Loucy (cell line): ENCODE measurements around the gene LMBRD2.

ENCODE experiments used
- H2AFZ ChIP-seq: fragments of 200-600 bp; sonication (generic); 2 replicates; pipeline ENCODE4 v1.6.0; 2016; ENCODE audit warnings: antibody characterized with exemption, mild to moderate bottlenecking, low read length, moderate library complexity
- H3F3A ChIP-seq: fragments of 200-600 bp; 2 replicates; pipeline ENCODE4 v1.6.0; 2016; ENCODE audit warnings: antibody characterized with exemption, low read depth, mild to moderate bottlenecking
- H3K27me3 ChIP-seq: fragments of 200-600 bp; sonication (generic); 2 replicates; pipeline ENCODE4 v1.6.1; 2014; ENCODE audit warnings: low read length, mild to moderate bottlenecking; ENCODE audit not compliant: insufficient read depth, poor library complexity, severe bottlenecking
- H3K36me3 ChIP-seq: fragments of 200-600 bp; sonication (generic); 2 replicates; pipeline ENCODE4 v1.6.1; 2016; ENCODE audit warnings: low read length; ENCODE audit not compliant: insufficient read depth
- H3K4me1 ChIP-seq: fragments of 200-600 bp; sonication (generic); 2 replicates; pipeline ENCODE4 v1.5.1; 2014; ENCODE audit warnings: low read length, mild to moderate bottlenecking; ENCODE audit not compliant: insufficient read depth, poor library complexity, severe bottlenecking
- H3K4me2 ChIP-seq: fragments of 200-600 bp; sonication (generic); 2 replicates; pipeline ENCODE4 v1.6.0; 2014; ENCODE audit warnings: antibody characterized with exemption, low read length, low read depth, mild to moderate bottlenecking; ENCODE audit not compliant: poor library complexity, severe bottlenecking
- H3K4me3 ChIP-seq: fragments of 200-600 bp; sonication (generic); 2 replicates; pipeline ENCODE4 v1.5.1; 2014; ENCODE audit warnings: low read length, mild to moderate bottlenecking, mixed read lengths; ENCODE audit not compliant: poor library complexity, severe bottlenecking
- H3K79me2 ChIP-seq: fragments of 200-600 bp; sonication (generic); 2 replicates; pipeline ENCODE4 v1.6.1; 2014; ENCODE audit warnings: low read length; ENCODE audit not compliant: insufficient read depth
- H3K9ac ChIP-seq: fragments of 200-600 bp; sonication (generic); 2 replicates; pipeline ENCODE4 v1.6.0; 2014; ENCODE audit warnings: mild to moderate bottlenecking, low read depth, low read length, moderate library complexity; ENCODE audit not compliant: poor library complexity, severe bottlenecking
- H3K9me2 ChIP-seq: fragments of 200-600 bp; sonication (generic); replicated peaks from 2 replicates; pipeline ENCODE4 v1.6.1; 2016; ENCODE audit warnings: low read depth, low read length, mixed read lengths
- H3K9me3 ChIP-seq: fragments of 200-600 bp; sonication (generic); 2 replicates; pipeline ENCODE4 v1.6.1; 2014; ENCODE audit warnings: mild to moderate bottlenecking, antibody characterized with exemption, low read length, low read depth; ENCODE audit not compliant: insufficient read depth
- H4K20me1 ChIP-seq: fragments of 200-600 bp; sonication (generic); 2 replicates; pipeline ENCODE4 v1.6.0; 2014; ENCODE audit warnings: antibody characterized with exemption, low read length, mild to moderate bottlenecking; ENCODE audit not compliant: insufficient read depth, poor library complexity, severe bottlenecking
- EZH2phosphoT487 ChIP-seq: fragments of 200-600 bp; IDR thresholded peaks from 2 replicates; pipeline ENCODE4 v1.6.1; 2018; ENCODE audit warnings: antibody characterized with exemption, mild to moderate bottlenecking, moderate library complexity, borderline replicate concordance
- TF ChIP-seq, protein P1 (sequence below): fragments of 200-600 bp; sonication (generic); conservative IDR thresholded peaks from 2 replicates; pipeline ENCODE4 v1.5.1; 2014; ENCODE audit warnings: mild to moderate bottlenecking, antibody characterized with exemption, low read length

LMBRD2 gene

DNA sequence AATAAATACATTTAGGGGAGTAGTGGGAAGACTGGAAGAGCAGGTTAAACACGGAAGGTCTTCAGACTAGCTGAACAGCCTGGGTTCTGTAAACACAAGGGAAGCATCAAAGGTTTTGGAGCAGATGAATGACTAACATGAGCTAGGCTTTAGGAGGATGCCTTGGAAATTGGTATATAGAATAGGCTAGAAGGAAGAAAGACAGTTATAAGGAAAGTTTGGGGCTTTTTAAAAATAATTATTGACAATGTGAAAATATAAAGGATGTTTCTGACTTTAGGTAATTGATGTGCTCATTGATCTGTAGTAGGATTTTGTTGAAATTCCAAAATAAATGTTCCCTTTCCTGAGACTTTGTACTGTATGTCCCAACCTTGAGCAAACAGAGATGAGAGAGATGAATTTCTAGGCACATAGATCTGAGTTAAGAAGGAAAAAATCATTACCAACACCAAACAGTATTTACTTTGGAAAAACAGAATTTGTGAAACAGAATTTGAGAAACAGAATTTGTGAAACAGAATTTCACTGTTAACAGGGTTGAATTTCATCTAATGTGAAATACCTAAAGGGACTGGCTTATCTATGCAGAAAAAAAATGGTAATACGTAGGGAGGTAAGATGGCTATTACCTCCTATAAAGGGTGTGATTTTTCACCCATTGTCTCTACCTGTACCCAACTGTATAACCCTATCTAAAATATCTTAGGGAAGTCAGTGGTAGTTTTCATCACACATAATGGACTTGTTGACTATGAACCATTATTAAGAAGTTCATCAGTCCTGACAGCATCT is 29.1 kb upstream of the LMBRD2 start:
- Histone ChIP-seq H3K79me2 (no peaks in the 10 kb centered on the region), H3K4me1 (no peaks in the 10 kb centered on the region), H2AFZ (no peak overlapping the region), H4K20me1 (no peaks in the 10 kb centered on the region), H3K4me3 (no peak overlapping the region), H3K9me2 (no peaks in the 10 kb centered on the region), H3K9ac (no peak overlapping the region), H3K4me2 (no peak overlapping the region), H3K27me3 (no peaks in the 10 kb centered on the region), H3K36me3 (peaks cover 74% of the 10 kb centered on the region), H3K9me3 (no peaks in the 10 kb centered on the region), H3F3A (no peaks in the 10 kb centered on the region)
- TF ChIP-seq EZH2phosphoT487: no peak
- TF ChIP-seq, protein P1, sequence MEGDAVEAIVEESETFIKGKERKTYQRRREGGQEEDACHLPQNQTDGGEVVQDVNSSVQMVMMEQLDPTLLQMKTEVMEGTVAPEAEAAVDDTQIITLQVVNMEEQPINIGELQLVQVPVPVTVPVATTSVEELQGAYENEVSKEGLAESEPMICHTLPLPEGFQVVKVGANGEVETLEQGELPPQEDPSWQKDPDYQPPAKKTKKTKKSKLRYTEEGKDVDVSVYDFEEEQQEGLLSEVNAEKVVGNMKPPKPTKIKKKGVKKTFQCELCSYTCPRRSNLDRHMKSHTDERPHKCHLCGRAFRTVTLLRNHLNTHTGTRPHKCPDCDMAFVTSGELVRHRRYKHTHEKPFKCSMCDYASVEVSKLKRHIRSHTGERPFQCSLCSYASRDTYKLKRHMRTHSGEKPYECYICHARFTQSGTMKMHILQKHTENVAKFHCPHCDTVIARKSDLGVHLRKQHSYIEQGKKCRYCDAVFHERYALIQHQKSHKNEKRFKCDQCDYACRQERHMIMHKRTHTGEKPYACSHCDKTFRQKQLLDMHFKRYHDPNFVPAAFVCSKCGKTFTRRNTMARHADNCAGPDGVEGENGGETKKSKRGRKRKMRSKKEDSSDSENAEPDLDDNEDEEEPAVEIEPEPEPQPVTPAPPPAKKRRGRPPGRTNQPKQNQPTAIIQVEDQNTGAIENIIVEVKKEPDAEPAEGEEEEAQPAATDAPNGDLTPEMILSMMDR: no peak

DNA sequence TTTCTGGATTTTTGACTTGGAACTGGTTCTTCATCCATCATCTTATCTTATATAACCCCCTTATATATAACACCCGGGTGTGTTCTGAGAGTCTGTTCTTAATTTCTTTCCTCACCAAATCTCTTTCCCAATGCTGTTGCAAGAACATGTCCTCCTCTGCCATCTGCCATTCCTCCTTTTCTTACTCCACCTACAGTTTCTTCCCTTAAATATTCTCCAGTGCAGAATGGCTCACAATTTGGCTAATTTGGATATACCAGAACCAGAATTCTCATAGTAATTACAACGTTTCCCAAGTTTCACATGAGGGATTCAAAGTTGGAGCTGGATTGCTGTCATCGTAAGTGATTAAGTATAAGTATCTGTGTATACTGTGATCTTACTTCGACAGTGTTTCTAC is 28.3 kb upstream of the LMBRD2 start:
- Histone ChIP-seq H3K4me1 (no peaks in the 10 kb centered on the region), H3K9me2 (no peaks in the 10 kb centered on the region), H2AFZ (no peak overlapping the region), H3K27me3 (no peaks in the 10 kb centered on the region), H4K20me1 (no peaks in the 10 kb centered on the region), H3K4me2 (no peak overlapping the region), H3K36me3 (peaks cover 81% of the 10 kb centered on the region), H3K9me3 (no peaks in the 10 kb centered on the region), H3K4me3 (no peak overlapping the region), H3F3A (no peaks in the 10 kb centered on the region), H3K79me2 (no peaks in the 10 kb centered on the region), H3K9ac (no peak overlapping the region)
- TF ChIP-seq EZH2phosphoT487: no peak
- TF ChIP-seq, protein P1: no peak

DNA sequence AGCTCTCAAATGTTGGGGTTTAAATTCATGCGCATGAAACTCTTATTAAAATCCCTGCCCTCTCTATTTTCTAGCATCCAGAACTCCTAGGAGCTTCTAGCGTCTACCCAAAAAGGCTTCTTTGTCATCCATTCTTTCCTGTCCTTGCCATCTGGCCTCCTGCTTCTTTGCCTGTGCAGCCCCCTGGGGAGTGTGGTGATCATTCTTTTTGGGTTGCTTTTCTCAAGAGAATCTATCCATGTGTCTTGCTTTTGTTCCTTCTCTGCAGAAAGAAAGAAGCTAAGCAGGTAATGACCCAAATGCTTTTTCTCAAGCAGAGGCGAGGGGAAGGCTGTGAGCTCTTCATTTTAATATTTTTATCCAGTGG is 26.8 kb upstream of the LMBRD2 start:
- H3K27me3 ChIP-seq: no peaks in the 10 kb centered on the region
- H3F3A ChIP-seq: no peaks in the 10 kb centered on the region
- no peaks in the 10 kb centered on the region for H3K79me2 ChIP-seq
- no peak overlapping the region for H3K4me3 ChIP-seq
- H3K9me2 ChIP-seq: no peaks in the 10 kb centered on the region
- no peaks in the 10 kb centered on the region for H3K9me3 ChIP-seq
- H3K4me1 ChIP-seq: peaks cover 7% of the 10 kb centered on the region
- H3K9ac ChIP-seq: no peak overlapping the region
- H2AFZ ChIP-seq: no peak overlapping the region
- H3K4me2 ChIP-seq: no peak overlapping the region
- no peak for TF ChIP-seq EZH2phosphoT487
- TF ChIP-seq, protein P1: no peak
- peaks cover 88% of the 10 kb centered on the region for H3K36me3 ChIP-seq
- no peaks in the 10 kb centered on the region for H4K20me1 ChIP-seq
